Activated CD4-positive, alpha-beta T cell treated with anti-CD3 and anti-CD28 coated beads, Interleukin-2, Interleukin-4, amounts not matched to agents 100 ng/mL and 50 ng/mL, durations not matched to agents 16 hours and 8 hours (primary cell): Measurements from ENCODE around the gene GPR157.
"Not testable (repeated sequence)": the region's sequence is repeated elsewhere in the genome, so short reads cannot be mapped to it uniquely, and the experiment has no call there.

Source experiments
- DNase-seq: peaks from one replicate; pipeline ENCODE4 v3.0.0-alpha.2; 2020; ENCODE audit warnings: low spot score

Gene GPR157

GRCh38 chr1:9118186-9118585 is 10.7 kb downstream of the GPR157 start:
- no peak for DNase-seq

- DNase-seq, result no peak
Observed at GRCh38 chr1:9115351-9116205, 13.3 kb downstream of the GPR157 start.

GRCh38 chr1:9112961-9113880 is 15.7 kb downstream of the GPR157 start:
- DNase-seq, result no peak

- DNase-seq, result peak; percentile 24
Observed at GRCh38 chr1:9111957-9112356, 16.9 kb downstream of the GPR157 start.

- no peak for DNase-seq
Observed at GRCh38 chr1:9111357-9111691, 17.6 kb downstream of the GPR157 start.

- peak; percentile 85 for DNase-seq
Observed at GRCh38 chr1:9110669-9111356, 18.1 kb downstream of the GPR157 start.

- DNase-seq, result no peak
Observed at GRCh38 chr1:9108056-9108665, 20.7 kb downstream of the GPR157 start.

GRCh38 chr1:9107136-9107535 is 21.8 kb downstream of the GPR157 start:
- DNase-seq, result no peak

- DNase-seq, result no peak
Observed at GRCh38 chr1:9106286-9106685, 22.6 kb downstream of the GPR157 start.

GRCh38 chr1:9105336-9105867 is 23.5 kb downstream of the GPR157 start:
- DNase-seq, result no peak

- peak; percentile 16 for DNase-seq
Observed at GRCh38 chr1:9101510-9102146, 27.3 kb downstream of the GPR157 start.

GRCh38 chr1:9100471-9101043 is 28.3 kb downstream of the GPR157 start:
- DNase-seq, result no peak

- no peak for DNase-seq
Observed at GRCh38 chr1:9099555-9099954, 29.3 kb downstream of the GPR157 start.

GRCh38 chr1:9097947-9098705 is 30.8 kb downstream of the GPR157 start:
- DNase-seq, result no peak

GRCh38 chr1:9095818-9096217 is 33.1 kb downstream of the GPR157 start:
- no peak for DNase-seq

- DNase-seq, result not testable (repeated sequence)
Observed at GRCh38 chr1:9093996-9094595, 34.8 kb downstream of the GPR157 start.

GRCh38 chr1:9093581-9093980 is 35.3 kb downstream of the GPR157 start:
- no peak for DNase-seq

GRCh38 chr1:9093091-9093490 is 35.8 kb downstream of the GPR157 start:
- no peak for DNase-seq

GRCh38 chr1:9088807-9089206 is 40.1 kb downstream of the GPR157 start:
- no peak for DNase-seq
